Measurements from ENCODE around the gene EPS15. TPM values are rescaled to one million over a fixed set of nuclear protein-coding genes. Genes with fewer than 3 reads are reported as not detected.

The EPS15 gene
- total RNA-seq, 1 experiment from 2014 or later, result 26.6 TPM

- no peaks in the 10 kb centered on the region for H3K27me3 ChIP-seq (ENCODE audit: control insufficient read depth, insufficient read depth, low read length)
- H3K4me3 ChIP-seq (ENCODE audit: insufficient read depth, low read depth, low read length), result no peak overlapping the region
- no peak for DNase-seq
- no peaks in the 10 kb centered on the region for H3K36me3 ChIP-seq (replicated peaks; ENCODE audit: control insufficient read depth, insufficient read depth, low read length)
These were observed 8.1 kb upstream of the EPS15 start for GRCh38 chr1:51527144-51527543.

- DNase-seq, result no peak
- H3K27me3 ChIP-seq (ENCODE audit: control insufficient read depth, insufficient read depth, low read length), result no peaks in the 10 kb centered on the region
- H3K4me3 ChIP-seq (ENCODE audit: insufficient read depth, low read depth, low read length), result no peak overlapping the region
- H3K36me3 ChIP-seq (replicated peaks; ENCODE audit: control insufficient read depth, insufficient read depth, low read length), result no peaks in the 10 kb centered on the region
These were observed 7.2 kb upstream of the EPS15 start for GRCh38 chr1:51526248-51526647.

- Histone ChIP-seq H3K27me3 (ENCODE audit: control insufficient read depth, insufficient read depth, low read length) (no peaks in the 10 kb centered on the region), H3K36me3 (replicated peaks; ENCODE audit: control insufficient read depth, insufficient read depth, low read length) (no peaks in the 10 kb centered on the region), H3K4me3 (ENCODE audit: insufficient read depth, low read depth, low read length) (no peak overlapping the region)
- DNase-seq, result no peak
These were observed 6.2 kb upstream of the EPS15 start for GRCh38 chr1:51525295-51525694.

- DNase-seq, result no peak
- H3K27me3 ChIP-seq (ENCODE audit: control insufficient read depth, insufficient read depth, low read length), result no peaks in the 10 kb centered on the region
- H3K4me3 ChIP-seq (ENCODE audit: insufficient read depth, low read depth, low read length), result no peak overlapping the region
- H3K36me3 ChIP-seq (replicated peaks; ENCODE audit: control insufficient read depth, insufficient read depth, low read length), result no peaks in the 10 kb centered on the region
These were observed 5.8 kb upstream of the EPS15 start for GRCh38 chr1:51524817-51525216.

GRCh38 chr1:51523931-51524330 is 4.9 kb upstream of the EPS15 start:
- H3K27me3 ChIP-seq (ENCODE audit: control insufficient read depth, insufficient read depth, low read length), result no peaks in the 10 kb centered on the region
- DNase-seq, result no peak
- H3K4me3 ChIP-seq (ENCODE audit: insufficient read depth, low read depth, low read length), result no peak overlapping the region
- H3K36me3 ChIP-seq (replicated peaks; ENCODE audit: control insufficient read depth, insufficient read depth, low read length), result no peaks in the 10 kb centered on the region

GRCh38 chr1:51520700-51521248 is 1.7 kb upstream of the EPS15 start:
- DNase-seq, result no peak
- no peaks in the 10 kb centered on the region for H3K36me3 ChIP-seq (replicated peaks; ENCODE audit: control insufficient read depth, insufficient read depth, low read length)

GRCh38 chr1:51519865-51520699 is 1.0 kb upstream of the EPS15 start:
- Histone ChIP-seq H3K27me3 (ENCODE audit: control insufficient read depth, insufficient read depth, low read length) (no peaks in the 10 kb centered on the region), H3K36me3 (replicated peaks; ENCODE audit: control insufficient read depth, insufficient read depth, low read length) (no peaks in the 10 kb centered on the region), H3K4me3 (ENCODE audit: insufficient read depth, low read depth, low read length) (no peak overlapping the region)
- DNase-seq, result no peak

More at GRCh38 chr1:51520700-51521248, 1.7 kb upstream of the EPS15 start:
- Histone ChIP-seq H3K4me3 (ENCODE audit: insufficient read depth, low read depth, low read length) (no peak overlapping the region), H3K27me3 (ENCODE audit: control insufficient read depth, insufficient read depth, low read length) (no peaks in the 10 kb centered on the region)

- DNase-seq, result no peak
- H3K4me3 ChIP-seq (ENCODE audit: insufficient read depth, low read depth, low read length), result peak overlapping the region; percentile 82
- no peaks in the 10 kb centered on the region for H3K36me3 ChIP-seq (replicated peaks; ENCODE audit: control insufficient read depth, insufficient read depth, low read length)
- no peaks in the 10 kb centered on the region for H3K27me3 ChIP-seq (ENCODE audit: control insufficient read depth, insufficient read depth, low read length)
These were observed 449 bp downstream of the EPS15 start for GRCh38 chr1:51518586-51519047.

- Histone ChIP-seq H3K27me3 (ENCODE audit: control insufficient read depth, insufficient read depth, low read length) (no peaks in the 10 kb centered on the region), H3K4me3 (ENCODE audit: insufficient read depth, low read depth, low read length) (peak overlapping the region; percentile 82), H3K36me3 (replicated peaks; ENCODE audit: control insufficient read depth, insufficient read depth, low read length) (no peaks in the 10 kb centered on the region)
- DNase-seq, result peak; percentile 56
These were observed 957 bp downstream of the EPS15 start for GRCh38 chr1:51518033-51518585.

- Histone ChIP-seq H3K4me3 (ENCODE audit: insufficient read depth, low read depth, low read length) (peak overlapping the region; percentile 82), H3K36me3 (replicated peaks; ENCODE audit: control insufficient read depth, insufficient read depth, low read length) (no peaks in the 10 kb centered on the region), H3K27me3 (ENCODE audit: control insufficient read depth, insufficient read depth, low read length) (no peaks in the 10 kb centered on the region)
- DNase-seq, result no peak
These were observed 1.6 kb downstream of the EPS15 start for GRCh38 chr1:51517361-51518032.

GRCh38 chr1:51516649-51517158 is 2.4 kb downstream of the EPS15 start:
- DNase-seq, result no peak
- Histone ChIP-seq H3K27me3 (ENCODE audit: control insufficient read depth, insufficient read depth, low read length) (no peaks in the 10 kb centered on the region), H3K36me3 (replicated peaks; ENCODE audit: control insufficient read depth, insufficient read depth, low read length) (no peaks in the 10 kb centered on the region), H3K4me3 (ENCODE audit: insufficient read depth, low read depth, low read length) (no peak overlapping the region)

GRCh38 chr1:51515982-51516648 is 3.0 kb downstream of the EPS15 start:
- no peaks in the 10 kb centered on the region for H3K36me3 ChIP-seq (replicated peaks; ENCODE audit: control insufficient read depth, insufficient read depth, low read length)
- no peaks in the 10 kb centered on the region for H3K27me3 ChIP-seq (ENCODE audit: control insufficient read depth, insufficient read depth, low read length)
- H3K4me3 ChIP-seq (ENCODE audit: insufficient read depth, low read depth, low read length), result no peak overlapping the region
- no peak for DNase-seq

GRCh38 chr1:51515312-51515960 is 3.6 kb downstream of the EPS15 start:
- no peak for DNase-seq
- Histone ChIP-seq H3K27me3 (ENCODE audit: control insufficient read depth, insufficient read depth, low read length) (no peaks in the 10 kb centered on the region), H3K4me3 (ENCODE audit: insufficient read depth, low read depth, low read length) (no peak overlapping the region), H3K36me3 (replicated peaks; ENCODE audit: control insufficient read depth, insufficient read depth, low read length) (no peaks in the 10 kb centered on the region)

- Histone ChIP-seq H3K4me3 (ENCODE audit: insufficient read depth, low read depth, low read length) (no peak overlapping the region), H3K27me3 (ENCODE audit: control insufficient read depth, insufficient read depth, low read length) (no peaks in the 10 kb centered on the region), H3K36me3 (replicated peaks; ENCODE audit: control insufficient read depth, insufficient read depth, low read length) (no peaks in the 10 kb centered on the region)
- DNase-seq, result no peak
These were observed 4.3 kb downstream of the EPS15 start for GRCh38 chr1:51514733-51515132.
